DMS53 (cell line): ENCODE measurements around the gene NHSL2.

Source experiments
- DNase-seq: peaks from one replicate; lab custom pipeline; 2025; lab: John Stamatoyannopoulos, UW

NHSL2 gene

GRCh38 chrX:71990518-71990917 lies 79.9 kb downstream of the NHSL2 start:
- DNase-seq = no peak

- no peak for DNase-seq
Measured at GRCh38 chrX:71991164-71991563, 80.5 kb downstream of the NHSL2 start.

DNA sequence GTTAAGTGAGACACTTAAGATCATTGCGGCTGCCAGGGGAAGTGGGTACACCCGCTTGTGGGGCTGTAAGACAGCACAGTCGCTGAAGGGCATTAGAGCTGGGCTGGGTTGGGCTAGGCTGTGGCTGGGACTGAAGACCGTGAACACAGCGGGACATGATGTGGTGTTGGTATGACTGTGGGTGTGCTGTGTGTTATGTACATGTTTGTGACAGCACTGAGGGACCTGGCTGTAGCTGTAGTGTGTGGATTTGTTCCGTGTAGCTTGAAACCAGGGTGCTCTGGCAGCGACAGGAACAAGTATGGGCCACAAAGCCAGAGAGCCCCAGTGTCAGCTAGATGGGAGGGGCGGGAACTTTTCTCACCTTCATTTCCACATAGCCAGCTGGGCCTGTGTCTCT lies 82.1 kb downstream of the NHSL2 start:
- no peak for DNase-seq

DNA sequence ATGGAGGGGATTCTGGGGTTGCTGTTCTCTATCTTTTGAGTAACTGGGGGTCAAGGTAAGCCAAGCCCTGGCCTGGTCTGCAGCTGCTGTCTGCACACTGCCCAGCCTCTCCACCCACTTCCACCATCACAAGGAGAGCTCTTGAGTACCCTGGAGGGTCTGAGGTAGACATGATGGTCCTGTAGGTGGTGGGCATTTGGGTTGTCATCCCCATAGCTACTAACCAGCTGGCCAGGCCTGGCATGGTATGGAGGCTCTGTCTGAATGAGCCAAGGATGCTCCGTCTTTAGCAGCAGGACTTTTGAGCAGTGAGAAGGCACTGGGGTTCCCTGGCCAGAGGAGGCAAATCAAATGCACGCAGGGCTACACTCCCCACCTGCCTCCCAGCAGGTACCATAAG lies 82.7 kb downstream of the NHSL2 start:
- DNase-seq = no peak

- no peak for DNase-seq
Measured at GRCh38 chrX:71994601-71995000, 84.0 kb downstream of the NHSL2 start.

DNA sequence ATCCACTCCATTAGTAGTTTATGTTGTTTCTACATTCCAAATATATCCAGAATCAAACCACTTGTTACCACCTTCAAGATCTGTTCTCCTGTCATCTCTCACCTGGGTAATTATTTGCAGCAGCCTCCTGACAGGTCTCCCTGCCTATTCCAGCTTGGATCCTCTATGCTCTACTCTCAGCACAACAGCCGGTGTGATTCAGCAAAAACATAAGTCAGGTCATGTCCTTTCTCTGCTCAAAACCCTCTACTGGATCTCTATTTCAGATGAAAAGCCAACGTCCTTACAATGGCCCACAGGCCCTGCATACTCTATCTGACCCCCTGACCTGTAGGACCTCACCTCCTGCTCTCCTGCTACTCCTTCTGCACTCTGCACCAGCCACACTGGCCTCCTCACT lies 84.5 kb downstream of the NHSL2 start:
- DNase-seq = peak; percentile 8

DNA sequence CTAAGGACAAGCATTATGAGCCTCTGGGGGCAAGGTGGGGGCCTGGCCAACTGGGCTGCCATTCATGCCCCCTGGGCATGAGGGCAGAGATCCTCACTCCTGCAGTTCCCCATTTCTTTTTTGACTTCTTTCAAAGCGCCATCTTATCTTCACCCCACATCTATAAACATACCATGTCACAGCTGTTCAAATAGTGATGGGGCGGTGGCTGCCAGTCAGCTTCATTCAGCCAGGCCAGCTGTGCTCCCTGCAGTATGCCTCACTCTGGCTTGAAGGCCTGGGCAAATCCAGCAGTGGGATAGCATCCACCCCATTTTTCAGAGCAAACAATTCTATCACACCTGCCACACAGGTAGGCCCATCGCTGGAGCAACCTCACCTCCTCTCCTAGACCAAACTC lies 85.5 kb downstream of the NHSL2 start:
- DNase-seq = peak; percentile 68

DNA sequence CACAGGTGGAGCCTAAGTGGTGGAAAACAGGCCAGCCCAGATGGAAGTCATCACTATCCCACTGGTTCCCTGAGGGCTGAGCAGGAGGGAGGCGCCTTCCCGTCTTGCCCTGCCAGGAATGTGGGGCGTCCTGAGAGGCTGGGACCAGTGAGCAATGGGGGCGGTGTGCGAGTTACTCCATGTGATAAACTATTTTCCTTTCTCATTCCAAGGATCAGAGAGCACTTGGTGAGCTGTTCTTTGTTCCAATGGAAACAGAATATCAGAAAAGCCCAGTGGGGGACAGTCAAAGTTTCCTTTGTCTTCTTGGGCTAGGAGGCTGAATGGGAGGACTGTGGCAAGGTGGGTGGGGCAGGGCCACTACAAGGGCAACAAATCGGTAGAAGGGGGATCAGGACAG lies 86.2 kb downstream of the NHSL2 start:
- no peak for DNase-seq

- DNase-seq = no peak
Measured at GRCh38 chrX:71997320-71997719, 86.7 kb downstream of the NHSL2 start.

DNA sequence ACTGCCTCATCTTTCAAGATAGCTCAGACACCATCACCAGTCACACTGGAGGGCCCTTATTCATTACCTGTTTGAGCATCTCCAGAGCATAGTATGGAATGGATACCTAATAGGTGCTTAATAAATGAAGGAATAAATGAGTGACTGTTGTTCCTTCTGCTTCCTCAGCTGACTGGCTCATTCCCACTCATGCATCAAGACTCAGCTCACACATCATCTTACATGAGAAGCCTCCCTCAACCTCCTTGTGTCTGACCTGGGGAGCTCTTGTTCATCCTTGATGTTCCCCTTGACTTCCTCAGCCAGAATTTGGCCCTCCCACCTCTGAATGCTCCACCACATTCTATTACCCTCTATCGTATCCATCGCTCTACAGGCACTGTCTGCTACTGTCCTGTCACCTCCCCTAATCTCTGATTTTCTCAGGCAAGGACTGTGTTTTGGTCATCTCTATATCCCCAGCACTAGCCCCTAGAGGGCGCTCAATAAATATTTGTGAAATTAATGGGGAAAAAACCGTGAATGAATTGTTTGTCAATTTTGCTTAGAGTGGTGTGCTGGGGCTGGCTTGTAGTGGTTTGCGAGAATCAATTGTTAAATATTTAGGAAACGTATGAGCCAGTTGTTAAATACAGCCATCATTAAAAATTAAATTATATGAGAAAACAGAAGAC lies 88.3 kb downstream of the NHSL2 start:
- peak; percentile 66 for DNase-seq

GRCh38 chrX:71999535-71999934 lies 88.9 kb downstream of the NHSL2 start:
- DNase-seq = no peak

DNA sequence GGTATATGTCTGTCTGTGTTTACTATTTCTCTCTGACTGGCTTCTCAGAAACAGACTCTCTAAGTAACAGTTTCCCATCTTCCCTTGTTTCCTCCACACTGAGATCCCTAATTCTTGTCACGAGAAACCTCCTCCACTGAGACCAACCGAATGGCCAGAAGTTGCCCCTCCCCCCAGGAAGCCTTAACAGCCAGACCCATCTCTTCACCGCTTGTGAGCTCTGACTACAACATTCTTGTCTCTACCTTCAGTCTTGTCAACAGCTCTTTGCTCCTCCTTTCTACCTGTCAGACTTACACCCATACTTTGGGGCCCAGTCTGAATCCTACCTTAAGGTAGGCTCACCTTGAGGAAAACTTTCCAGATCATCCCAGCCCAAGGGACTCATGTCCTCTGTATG lies 90.8 kb downstream of the NHSL2 start:
- DNase-seq = no peak

GRCh38 chrX:72001906-72002305 lies 91.3 kb downstream of the NHSL2 start:
- DNase-seq = no peak

DNA sequence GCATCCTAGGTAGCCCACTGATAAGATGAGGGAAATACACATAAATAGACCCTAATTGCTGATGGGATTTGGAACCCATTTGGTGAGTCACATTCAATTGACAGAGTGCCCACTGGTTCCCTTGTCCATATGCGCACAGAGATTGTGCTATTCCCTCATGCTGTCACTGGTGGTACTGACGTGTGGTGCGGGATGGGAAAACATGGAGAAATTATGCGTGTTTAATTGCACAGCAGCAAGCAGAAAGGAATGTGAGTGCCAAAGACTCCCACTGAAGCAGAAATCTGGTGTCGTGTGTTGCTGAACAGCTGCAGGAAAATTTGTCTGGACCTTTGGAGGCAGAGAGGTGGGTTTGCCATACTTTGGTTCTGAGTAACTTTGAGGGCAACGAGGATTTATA lies 92.2 kb downstream of the NHSL2 start:
- no peak for DNase-seq

DNA sequence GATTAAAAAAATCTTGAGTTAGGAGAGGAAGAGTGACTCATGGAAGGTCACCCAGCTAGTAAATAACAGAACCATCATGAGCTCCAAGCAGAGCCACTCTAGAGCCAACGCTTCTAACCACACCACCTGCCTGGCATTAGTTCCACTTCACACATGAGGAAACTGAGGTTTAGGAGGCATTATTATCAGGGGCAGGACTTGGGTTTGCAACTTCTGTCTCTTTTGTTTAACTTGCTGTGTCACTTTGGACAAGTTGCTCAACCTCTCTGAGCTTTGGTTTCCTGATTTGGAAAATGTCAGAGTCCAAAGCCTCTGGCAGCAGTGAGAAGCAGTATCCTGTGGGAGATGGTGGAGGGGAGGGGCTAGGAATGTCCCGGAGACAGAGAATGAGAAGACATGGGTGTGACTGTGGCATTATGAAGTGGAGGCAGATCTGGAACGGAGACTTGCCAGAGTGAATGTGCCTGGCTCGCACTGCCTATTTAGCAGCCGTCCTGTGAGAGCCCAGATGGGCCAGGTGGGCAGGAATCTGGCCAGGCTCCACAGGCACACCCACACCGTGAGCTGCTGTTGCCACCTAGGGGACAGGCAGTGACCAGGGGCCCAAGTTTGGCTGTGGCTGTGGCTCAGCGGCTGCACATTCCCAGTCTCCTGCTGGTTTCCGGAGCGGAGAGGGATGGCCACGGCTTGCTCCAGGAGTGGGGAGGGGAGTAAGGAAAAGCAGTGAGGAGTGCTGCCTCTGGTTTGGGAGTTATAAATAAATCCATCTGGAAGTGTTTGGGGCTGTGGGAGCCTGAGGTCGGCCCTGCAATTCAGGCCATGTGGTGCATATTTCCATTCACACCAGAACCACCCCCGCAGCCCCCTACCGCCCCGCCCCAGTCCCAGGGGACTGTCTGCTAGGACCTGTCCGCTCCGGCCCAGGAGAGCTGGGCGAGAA lies 93.4 kb downstream of the NHSL2 start:
- peak; percentile 73 for DNase-seq

DNA sequence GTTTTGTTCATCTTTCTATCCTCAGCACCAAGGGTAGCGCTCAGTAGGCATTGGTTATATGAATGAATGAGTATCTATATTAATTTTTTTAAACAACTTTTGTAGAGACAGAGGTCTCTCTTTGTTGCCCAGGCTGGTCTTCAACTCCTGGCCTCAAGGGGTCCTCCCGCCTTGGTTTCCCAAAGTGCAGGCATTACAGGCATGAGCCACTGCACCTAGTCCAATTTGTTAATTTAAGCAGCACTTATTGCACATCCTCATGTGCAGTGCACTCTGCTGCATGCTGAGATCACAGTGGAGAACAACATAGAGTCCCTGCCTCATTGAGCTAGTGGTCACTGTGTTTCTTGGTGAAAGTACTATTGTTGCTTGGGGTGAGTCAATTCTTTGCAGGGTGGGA lies 94.4 kb downstream of the NHSL2 start:
- DNase-seq = no peak

- no peak for DNase-seq
Measured at GRCh38 chrX:72006461-72006860, 95.8 kb downstream of the NHSL2 start.

- DNase-seq = no peak
Measured at GRCh38 chrX:72009731-72010130, 99.1 kb downstream of the NHSL2 start.

GRCh38 chrX:72011734-72012133 lies 101.1 kb downstream of the NHSL2 start:
- DNase-seq = no peak

DNA sequence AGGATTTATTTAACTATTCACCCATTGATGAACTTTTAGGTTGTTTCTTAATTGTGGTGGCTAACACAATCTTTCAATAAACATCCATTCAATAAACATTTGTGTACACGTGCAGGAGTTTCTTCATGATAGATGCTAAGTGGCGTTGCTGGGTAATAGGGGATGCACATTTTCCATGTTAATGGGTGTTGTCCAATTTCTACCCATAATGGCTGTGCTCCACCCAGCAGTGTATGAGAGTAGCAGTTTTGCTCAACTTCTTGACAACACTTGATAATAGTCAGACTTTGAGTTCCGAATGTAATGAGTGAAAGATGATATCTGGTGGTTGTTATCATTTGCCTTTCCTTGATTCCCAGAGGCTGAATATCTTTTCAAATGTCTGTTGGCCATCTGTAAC lies 104.7 kb downstream of the NHSL2 start:
- DNase-seq = no peak

GRCh38 chrX:72016881-72017783 lies 106.5 kb downstream of the NHSL2 start:
- DNase-seq = peak; percentile 48
